HG03378 (cell line): Measurements from ENCODE around the gene SAMD1.

Experiments
- ATAC-seq: cut with Tn5 transposase; IDR thresholded peaks from one replicate; pipeline ENCODE4 v1.9.1; 2021; ENCODE audit warnings: mild to moderate bottlenecking, moderate library complexity; ENCODE audit not compliant: unreplicated experiment

SAMD1 gene

GRCh38 chr19:14039181-14039580, 51.4 kb downstream of the SAMD1 start:
- no peak for ATAC-seq
